A673 (cell line): Measurements from ENCODE around the gene TMSB15C. TPM values are rescaled to one million over a fixed set of nuclear protein-coding genes. Genes with fewer than 3 reads are reported as not detected.
"Not testable (repeated sequence)": the region's sequence is repeated elsewhere in the genome, so short reads cannot be mapped to it uniquely, and the experiment has no call there.

Source experiments
- BruUV-seq: library from RNA; stranded (reverse); fragments of 400-500 nt; replicated peaks from 2 replicates; lab custom pipeline; 2021; lab: Mats Ljungman, UMichigan
- CTCF ChIA-PET: fragments of 300-600 bp; sonication (Branson Sonifier 250); formaldehyde crosslinking; loops from one replicate; lab custom pipeline; 2022; ENCODE audit warnings: antibody characterized with exemption; lab: Charles Lee
- POLR2A ChIA-PET: fragments of 300-600 bp; sonication (Branson Sonifier 250); formaldehyde crosslinking; loops from one replicate; lab custom pipeline; 2022; ENCODE audit warnings: antibody characterized with exemption; ENCODE audit not compliant: low non-redundant PET; lab: Charles Lee
- DNase-seq: peaks from one replicate; pipeline ENCODE4 v3.0.0-alpha.2; 2015; ENCODE audit warnings: low spot score
- H3K27ac ChIP-seq: fragments of 200-600 bp; sonication (generic); 2 replicates; pipeline ENCODE4 v1.5.1; 2016; ENCODE audit warnings: mixed run types, low read depth, mild to moderate bottlenecking, mixed read lengths, antibody characterized with exemption, low read length; ENCODE audit not compliant: poor library complexity, severe bottlenecking
- H3K27me3 ChIP-seq: fragments of 200-600 bp; sonication (generic); replicated peaks from 2 replicates; pipeline ENCODE4 v1.6.1; 2017; ENCODE audit warnings: mixed run types, low read depth, mild to moderate bottlenecking, mixed read lengths, antibody characterized with exemption, low read length; ENCODE audit not compliant: insufficient read depth, poor library complexity
- H3K36me3 ChIP-seq: fragments of 200-600 bp; sonication (generic); 2 replicates; pipeline ENCODE4 v1.6.1; 2016; ENCODE audit warnings: mixed run types, mild to moderate bottlenecking, mixed read lengths, antibody characterized with exemption, low read length; ENCODE audit not compliant: insufficient read depth, poor library complexity, severe bottlenecking
- H3K4me1 ChIP-seq: fragments of 200-600 bp; sonication (generic); 2 replicates; pipeline ENCODE4 v1.6.1; 2017; ENCODE audit warnings: mixed run types, mild to moderate bottlenecking, mixed read lengths, antibody characterized with exemption, low read length; ENCODE audit not compliant: insufficient read depth, poor library complexity, severe bottlenecking
- H3K4me3 ChIP-seq: fragments of 200-600 bp; sonication (generic); 2 replicates; pipeline ENCODE4 v1.5.1; 2016; ENCODE audit warnings: low read depth, mixed run types, mild to moderate bottlenecking, mixed read lengths, low read length; ENCODE audit not compliant: poor library complexity, severe bottlenecking
- H3K9me3 ChIP-seq: fragments of 200-600 bp; sonication (generic); 2 replicates; pipeline ENCODE4 v1.6.1; 2016; ENCODE audit warnings: mixed run types, low read depth, mild to moderate bottlenecking, mixed read lengths, antibody characterized with exemption, low read length; ENCODE audit not compliant: poor library complexity, severe bottlenecking
- EZH2 ChIP-seq: fragments of 200-600 bp; sonication (generic); IDR thresholded peaks from 2 replicates; pipeline ENCODE4 v1.6.1; 2017; ENCODE audit warnings: borderline replicate concordance, low read depth, mild to moderate bottlenecking, mixed read lengths, antibody characterized with exemption, low read length; ENCODE audit not compliant: poor library complexity, severe bottlenecking
- intact Hi-C: fragments of 100-400 bp; cut with micrococcal nuclease; formaldehyde crosslinking; loops from one replicate; pipeline ENCODE4 v1.10.0; 2022; ENCODE audit not compliant: unreplicated experiment
- total RNA-seq: library from RNA; stranded (reverse); gene quantifications from 2 replicates; pipeline ENCODE4 v1.2.3, GENCODE V29; 2021
- TF ChIP-seq, protein P1 (sequence below): fragments of 300-800, 200-600 bp; sonication (generic); conservative IDR thresholded peaks from 2 replicates; pipeline ENCODE4 v1.5.1; 2017; ENCODE audit warnings: low read depth, mild to moderate bottlenecking, antibody characterized with exemption, low read length, moderate library complexity, mixed read lengths

TMSB15C gene
- total RNA-seq, 1 experiment from 2014 or later: 10.8 TPM

DNA sequence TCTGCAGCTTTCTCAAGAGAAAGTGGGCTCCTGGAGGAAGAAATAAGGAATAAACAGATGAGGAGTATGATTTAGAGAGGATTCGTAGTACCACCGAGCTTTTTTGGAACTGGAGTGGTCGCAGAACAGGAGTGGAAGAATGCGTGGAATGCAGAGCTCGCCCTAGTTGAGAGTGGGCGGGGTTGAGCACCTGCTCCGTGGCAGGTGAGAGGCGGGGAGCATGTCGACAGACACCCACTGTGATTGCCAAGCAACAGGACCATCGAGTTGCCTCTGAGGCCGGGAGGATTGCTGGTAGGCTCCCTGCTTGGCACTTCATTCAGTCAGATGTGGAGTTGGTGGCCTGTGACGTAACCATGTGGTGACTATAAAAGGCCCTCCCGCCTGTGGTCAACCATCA, 21.1 kb downstream of the TMSB15C start:
- BruUV-seq, H3K4me1 ChIP-seq, H3K9me3 ChIP-seq, H3K27ac ChIP-seq, CTCF ChIA-PET, H3K36me3 ChIP-seq, H3K27me3 ChIP-seq, H3K4me3 ChIP-seq, POLR2A ChIA-PET, intact Hi-C loops, DNase-seq: not testable (repeated sequence)

DNA sequence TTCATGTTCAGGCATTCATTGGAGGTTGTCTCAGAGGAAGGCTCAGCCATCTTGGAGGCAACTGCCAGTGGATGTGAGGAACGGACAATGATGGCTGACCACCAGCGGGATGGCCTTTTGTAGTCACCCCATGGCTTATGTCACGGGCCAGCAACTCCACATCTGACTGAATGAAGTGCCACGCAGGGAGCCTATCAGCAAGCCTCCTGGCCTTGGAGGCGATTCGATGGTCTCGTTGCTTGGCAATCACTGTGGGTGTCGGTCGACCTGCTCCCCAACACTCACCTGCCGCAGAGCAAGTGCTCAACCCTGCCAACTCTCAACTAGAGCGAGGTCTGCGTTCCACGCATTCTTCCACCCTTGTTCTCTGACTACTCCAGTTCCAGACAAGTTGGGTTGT, 28.9 kb downstream of the TMSB15C start:
- TF ChIP-seq, protein P1, sequence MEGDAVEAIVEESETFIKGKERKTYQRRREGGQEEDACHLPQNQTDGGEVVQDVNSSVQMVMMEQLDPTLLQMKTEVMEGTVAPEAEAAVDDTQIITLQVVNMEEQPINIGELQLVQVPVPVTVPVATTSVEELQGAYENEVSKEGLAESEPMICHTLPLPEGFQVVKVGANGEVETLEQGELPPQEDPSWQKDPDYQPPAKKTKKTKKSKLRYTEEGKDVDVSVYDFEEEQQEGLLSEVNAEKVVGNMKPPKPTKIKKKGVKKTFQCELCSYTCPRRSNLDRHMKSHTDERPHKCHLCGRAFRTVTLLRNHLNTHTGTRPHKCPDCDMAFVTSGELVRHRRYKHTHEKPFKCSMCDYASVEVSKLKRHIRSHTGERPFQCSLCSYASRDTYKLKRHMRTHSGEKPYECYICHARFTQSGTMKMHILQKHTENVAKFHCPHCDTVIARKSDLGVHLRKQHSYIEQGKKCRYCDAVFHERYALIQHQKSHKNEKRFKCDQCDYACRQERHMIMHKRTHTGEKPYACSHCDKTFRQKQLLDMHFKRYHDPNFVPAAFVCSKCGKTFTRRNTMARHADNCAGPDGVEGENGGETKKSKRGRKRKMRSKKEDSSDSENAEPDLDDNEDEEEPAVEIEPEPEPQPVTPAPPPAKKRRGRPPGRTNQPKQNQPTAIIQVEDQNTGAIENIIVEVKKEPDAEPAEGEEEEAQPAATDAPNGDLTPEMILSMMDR: no peak
- no peak for TF ChIP-seq EZH2
- DNase-seq: no peak
- no TSS peak for BruUV-seq
- POLR2A ChIA-PET: no interaction called here
- no peaks in the 10 kb centered on the region for H3K27me3 ChIP-seq
- H3K27ac ChIP-seq: no peak overlapping the region
- intact Hi-C loops: no loop called here
- H3K4me1 ChIP-seq: no peaks in the 10 kb centered on the region
- CTCF ChIA-PET: no interaction called here
- H3K4me3 ChIP-seq: no peak overlapping the region
- H3K9me3 ChIP-seq: no peaks in the 10 kb centered on the region
- H3K36me3 ChIP-seq: no peaks in the 10 kb centered on the region

DNA sequence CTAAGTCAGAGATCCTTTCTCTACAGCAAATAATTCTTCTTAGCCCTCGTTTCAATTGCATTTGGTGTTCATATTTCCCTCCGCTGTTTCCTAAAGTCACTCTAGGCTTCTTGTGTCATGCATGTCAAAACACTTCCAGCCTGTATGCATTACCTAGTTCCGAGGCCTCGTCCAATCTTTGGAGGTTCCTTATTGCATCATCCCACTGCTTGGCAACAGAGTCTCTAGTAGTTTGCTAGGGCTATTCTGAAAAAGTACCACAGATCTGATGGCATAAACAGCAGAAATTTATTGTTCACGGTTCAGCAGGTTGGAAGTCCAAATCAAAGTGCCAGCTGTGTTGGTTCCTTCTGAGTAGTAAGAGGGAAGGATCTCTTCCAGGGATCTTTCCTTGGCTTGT, 30.4 kb downstream of the TMSB15C start:
- POLR2A ChIA-PET: no interaction called here
- Histone ChIP-seq H3K27me3 (no peaks in the 10 kb centered on the region), H3K27ac (no peak overlapping the region), H3K9me3 (no peaks in the 10 kb centered on the region), H3K36me3 (no peaks in the 10 kb centered on the region), H3K4me3 (no peak overlapping the region), H3K4me1 (no peaks in the 10 kb centered on the region)
- CTCF ChIA-PET: no interaction called here
- TF ChIP-seq, protein P1: no peak
- TF ChIP-seq EZH2: no peak
- DNase-seq: no peak
- intact Hi-C loops: no loop called here
- no TSS peak for BruUV-seq

DNA sequence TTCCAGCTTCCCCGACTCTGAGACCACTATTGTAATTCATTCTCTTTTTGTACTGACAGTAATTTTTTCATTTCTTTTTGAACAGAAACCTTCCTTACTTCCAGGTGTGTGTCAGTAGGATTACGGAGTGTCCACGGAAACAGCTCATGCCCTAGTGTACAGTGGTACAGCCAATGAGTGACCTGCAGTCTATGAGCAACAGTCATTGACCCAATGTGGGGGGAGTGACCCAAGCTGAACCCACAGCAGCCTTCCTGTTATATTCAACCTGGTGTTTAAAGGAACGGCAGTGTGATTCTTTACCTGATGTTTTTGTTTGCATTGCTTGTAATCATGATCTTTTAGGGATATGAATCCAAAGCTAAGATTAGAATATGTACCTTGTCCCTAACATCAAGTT, 35.0 kb downstream of the TMSB15C start:
- POLR2A ChIA-PET: no interaction called here
- CTCF ChIA-PET: no interaction called here
- TF ChIP-seq EZH2: no peak
- TF ChIP-seq, protein P1: no peak

More for the DNA sequence above, 35.0 kb downstream of the TMSB15C start:
- Histone ChIP-seq H3K27me3 (no peaks in the 10 kb centered on the region), H3K36me3 (no peaks in the 10 kb centered on the region), H3K4me3 (no peak overlapping the region), H3K9me3 (no peaks in the 10 kb centered on the region), H3K4me1 (no peaks in the 10 kb centered on the region), H3K27ac (no peak overlapping the region)
- intact Hi-C loops: no loop called here
- DNase-seq: no peak
- BruUV-seq: no TSS peak
